Brain microvascular endothelial cell (primary cell): Measurements from ENCODE around the gene SPACA6.

Source experiments
- DNase-seq: peaks from one replicate; pipeline ENCODE4 v3.0.0-alpha.2; 2020
- H3K27ac ChIP-seq: fragments of 250-450 bp; sonication (Bioruptor Pico); 2 replicates; pipeline ENCODE4 v1.5.1; 2020; ENCODE audit warnings: mild to moderate bottlenecking, moderate library complexity
- H3K27me3 ChIP-seq: fragments of 250-450 bp; sonication (Bioruptor Pico); replicated peaks from 2 replicates; pipeline ENCODE4 v1.5.1; 2020; ENCODE audit warnings: mild to moderate bottlenecking
- H3K36me3 ChIP-seq: fragments of 250-450 bp; sonication (Bioruptor Pico); replicated peaks from 2 replicates; pipeline ENCODE4 v1.5.1; 2020; ENCODE audit warnings: mild to moderate bottlenecking
- H3K4me3 ChIP-seq: 2 replicates; pipeline ENCODE4 v1.5.1; 2011; ENCODE audit warnings: low read depth, mild to moderate bottlenecking, control low read depth, low read length, moderate library complexity
- CTCF ChIP-seq: IDR thresholded peaks from 2 replicates; pipeline ENCODE4 v1.5.1; 2011; ENCODE audit warnings: low read depth, mild to moderate bottlenecking, moderate library complexity, low read length, control low read depth, inconsistent platforms; ENCODE audit errors: missing control alignments
- in situ Hi-C: cut with HindIII; loops from 2 replicates; pipeline ENCODE4 v1.10.0; 2017; ENCODE audit warnings: low sequenced_read_pairs, low pct_ligation_motif_present

SPACA6 gene

GRCh38 chr19:51712461-51713081 is 19.4 kb downstream of the SPACA6 start:
- in situ Hi-C loops, result no loop called here
- Histone ChIP-seq H3K27me3 (no peaks in the 10 kb centered on the region), H3K27ac (no peak overlapping the region), H3K4me3 (no peak overlapping the region), H3K36me3 (no peaks in the 10 kb centered on the region)
- peak; percentile 67 for TF ChIP-seq CTCF
- DNase-seq, result no peak

DNA sequence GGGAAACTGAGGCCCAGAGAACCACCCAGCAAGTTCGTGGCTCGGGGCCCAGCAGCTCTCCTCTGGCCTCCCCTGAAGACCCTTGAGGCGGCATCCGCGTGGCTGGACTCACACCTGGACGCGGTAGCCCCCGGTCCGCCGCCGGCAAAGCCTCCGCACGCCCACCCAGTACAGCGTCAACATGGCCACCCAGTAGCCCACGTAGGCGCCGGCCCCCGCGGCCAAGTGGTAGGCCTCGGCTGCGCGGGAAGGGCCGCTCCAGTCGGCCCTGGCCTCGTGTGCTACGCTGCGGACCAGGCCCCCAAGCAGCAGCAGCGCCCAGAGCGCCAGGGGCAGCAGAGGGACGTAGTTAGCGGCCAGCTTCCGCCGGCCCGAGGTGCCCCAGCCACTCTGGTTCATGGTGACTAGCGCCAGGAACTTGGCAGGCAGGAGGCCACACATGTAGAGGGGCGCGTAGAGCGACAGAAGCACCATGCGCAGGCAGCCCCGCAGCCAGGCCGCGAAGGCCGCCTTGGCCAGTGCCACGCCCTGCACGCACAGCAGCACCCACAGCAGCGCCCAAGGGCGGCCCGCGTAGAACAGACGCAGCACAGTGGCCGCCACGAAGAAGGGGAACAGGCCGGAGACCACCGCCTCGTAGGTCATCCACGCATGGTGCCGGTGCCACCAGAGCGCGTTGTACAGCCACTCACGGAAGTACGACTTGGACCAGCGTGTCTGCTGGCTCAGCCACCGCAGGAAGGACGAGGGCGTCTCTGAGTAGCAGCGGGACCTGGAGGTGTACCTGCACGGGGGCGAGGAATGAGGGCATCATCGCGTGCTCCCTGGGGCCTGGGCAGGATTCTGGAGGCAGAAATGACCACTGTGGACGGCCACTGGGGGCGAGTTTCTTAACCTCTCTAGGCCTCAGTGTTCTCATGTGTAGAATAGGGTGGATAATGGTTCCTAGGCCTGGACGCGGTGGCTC is 20.5 kb downstream of the SPACA6 start:
- H3K27me3 ChIP-seq, result no peaks in the 10 kb centered on the region
- DNase-seq, result no peak
- in situ Hi-C loops, result no loop called here
- H3K36me3 ChIP-seq, result no peaks in the 10 kb centered on the region
- no peak for TF ChIP-seq CTCF
- no peak overlapping the region for H3K4me3 ChIP-seq
- no peak overlapping the region for H3K27ac ChIP-seq

DNA sequence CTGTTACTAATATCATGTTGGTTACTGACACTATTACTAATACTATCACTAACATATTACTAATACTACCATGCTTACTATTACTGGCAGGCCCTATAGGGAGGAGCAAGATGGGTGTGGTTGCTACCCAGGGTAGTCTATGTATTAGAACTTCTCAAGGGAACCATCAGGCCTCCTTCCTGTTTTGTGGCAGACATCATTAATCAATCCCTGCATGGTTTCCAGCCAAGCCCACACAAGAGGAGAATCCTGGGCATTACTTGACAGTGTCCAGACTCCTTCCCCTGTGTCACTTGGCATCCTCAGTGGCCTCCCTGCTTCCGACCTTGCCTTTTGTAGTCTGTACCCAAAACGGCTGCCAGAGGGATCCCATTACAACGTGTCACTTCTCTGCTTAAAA is 21.7 kb downstream of the SPACA6 start:
- Histone ChIP-seq H3K36me3 (no peaks in the 10 kb centered on the region), H3K27ac (no peak overlapping the region), H3K4me3 (no peak overlapping the region), H3K27me3 (peaks cover 10% of the 10 kb centered on the region)
- in situ Hi-C loops, result no loop called here
- no peak for TF ChIP-seq CTCF
- DNase-seq, result no peak

- Histone ChIP-seq H3K27me3 (peaks cover 10% of the 10 kb centered on the region), H3K27ac (no peak overlapping the region), H3K4me3 (no peak overlapping the region), H3K36me3 (no peaks in the 10 kb centered on the region)
- no peak for TF ChIP-seq CTCF
- no peak for DNase-seq
- in situ Hi-C loops, result no loop called here
Measured at GRCh38 chr19:51715850-51716249, 22.7 kb downstream of the SPACA6 start.

DNA sequence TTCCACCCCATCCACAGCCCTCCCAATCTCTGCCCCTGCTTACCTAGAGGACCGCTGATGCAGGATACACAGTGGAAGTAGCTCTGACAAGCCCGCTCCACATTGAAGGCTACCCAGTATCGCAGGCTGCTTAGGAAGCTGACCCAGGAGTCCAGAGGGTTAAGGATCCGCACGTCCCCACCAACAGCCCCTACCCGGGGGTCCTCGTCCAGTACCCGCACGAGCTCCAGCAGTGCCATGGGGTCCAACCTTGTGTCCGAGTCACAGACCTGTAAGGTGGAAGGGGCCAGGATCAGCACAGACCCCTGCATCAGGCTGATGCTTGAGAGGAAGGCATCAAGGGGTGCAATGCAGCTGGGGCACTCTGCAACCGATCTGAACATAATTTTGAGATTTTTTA is 23.8 kb downstream of the SPACA6 start:
- Histone ChIP-seq H3K36me3 (no peaks in the 10 kb centered on the region), H3K27ac (no peak overlapping the region), H3K27me3 (peaks cover 10% of the 10 kb centered on the region), H3K4me3 (no peak overlapping the region)
- no peak for DNase-seq
- no peak for TF ChIP-seq CTCF
- in situ Hi-C loops, result no loop called here
